ENCODE data around the gene CDK11A.
"Not testable (repeated sequence)": the region's sequence is repeated elsewhere in the genome, so short reads cannot be mapped to it uniquely, and the experiment has no call there.

The CDK11A gene

DNA sequence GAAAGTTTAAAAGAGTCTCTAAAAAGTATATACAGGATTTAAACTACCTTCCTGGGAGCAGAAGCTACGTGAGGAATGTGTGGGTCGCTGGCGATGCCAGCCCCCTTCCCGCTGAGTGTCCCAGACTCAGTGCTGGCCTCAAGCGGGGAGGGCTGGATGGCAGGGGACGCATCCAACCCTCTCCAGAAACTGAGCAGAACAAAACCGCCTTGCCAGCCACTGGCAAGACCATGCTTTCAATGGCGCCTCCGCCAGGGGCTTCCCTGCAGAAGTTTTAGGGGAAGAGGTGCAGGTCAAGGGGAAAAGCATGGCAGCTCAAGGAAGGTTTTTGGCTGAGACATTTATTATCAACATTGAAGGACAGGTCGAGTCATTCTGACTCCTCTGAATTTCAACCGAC, 28.0 kb upstream of the CDK11A start:
- DNase-seq (ENCODE audit: low spot score) = no peak
- Histone ChIP-seq H3K36me3 (ENCODE audit: low read depth) (peaks cover 31% of the 10 kb centered on the region), H3K9me3 (ENCODE audit: severe bottlenecking) (no peaks in the 10 kb centered on the region), H3K27me3 (ENCODE audit: insufficient read depth, poor library complexity, severe bottlenecking) (no peaks in the 10 kb centered on the region), H3K4me3 (ENCODE audit: severe bottlenecking) (no peak overlapping the region), H3K4me1 (ENCODE audit: insufficient read depth, poor library complexity, severe bottlenecking) (no peaks in the 10 kb centered on the region), H3K27ac (ENCODE audit: poor library complexity, severe bottlenecking) (no peak overlapping the region)
- TF ChIP-seq, protein P1, sequence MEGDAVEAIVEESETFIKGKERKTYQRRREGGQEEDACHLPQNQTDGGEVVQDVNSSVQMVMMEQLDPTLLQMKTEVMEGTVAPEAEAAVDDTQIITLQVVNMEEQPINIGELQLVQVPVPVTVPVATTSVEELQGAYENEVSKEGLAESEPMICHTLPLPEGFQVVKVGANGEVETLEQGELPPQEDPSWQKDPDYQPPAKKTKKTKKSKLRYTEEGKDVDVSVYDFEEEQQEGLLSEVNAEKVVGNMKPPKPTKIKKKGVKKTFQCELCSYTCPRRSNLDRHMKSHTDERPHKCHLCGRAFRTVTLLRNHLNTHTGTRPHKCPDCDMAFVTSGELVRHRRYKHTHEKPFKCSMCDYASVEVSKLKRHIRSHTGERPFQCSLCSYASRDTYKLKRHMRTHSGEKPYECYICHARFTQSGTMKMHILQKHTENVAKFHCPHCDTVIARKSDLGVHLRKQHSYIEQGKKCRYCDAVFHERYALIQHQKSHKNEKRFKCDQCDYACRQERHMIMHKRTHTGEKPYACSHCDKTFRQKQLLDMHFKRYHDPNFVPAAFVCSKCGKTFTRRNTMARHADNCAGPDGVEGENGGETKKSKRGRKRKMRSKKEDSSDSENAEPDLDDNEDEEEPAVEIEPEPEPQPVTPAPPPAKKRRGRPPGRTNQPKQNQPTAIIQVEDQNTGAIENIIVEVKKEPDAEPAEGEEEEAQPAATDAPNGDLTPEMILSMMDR (IDR thresholded peaks at IDR 0.05; ENCODE audit: poor library complexity, severe bottlenecking) = no peak
- no peak for ATAC-seq (ENCODE audit: low read depth)

GRCh38 chr1:1749941-1750340, 25.8 kb upstream of the CDK11A start:
- not testable (repeated sequence) for ATAC-seq (ENCODE audit: low read depth); H3K4me3 ChIP-seq (ENCODE audit: severe bottlenecking); H3K4me1 ChIP-seq (ENCODE audit: insufficient read depth, poor library complexity, severe bottlenecking); DNase-seq (ENCODE audit: low spot score); H3K27ac ChIP-seq (ENCODE audit: poor library complexity, severe bottlenecking); H3K27me3 ChIP-seq (ENCODE audit: insufficient read depth, poor library complexity, severe bottlenecking); H3K9me3 ChIP-seq (ENCODE audit: severe bottlenecking)
- H3K36me3 ChIP-seq (ENCODE audit: low read depth) = peaks cover 15% of the 10 kb centered on the region

GRCh38 chr1:1748686-1749321, 24.6 kb upstream of the CDK11A start:
- Histone ChIP-seq H3K4me3 (ENCODE audit: severe bottlenecking) (no peak overlapping the region), H3K36me3 (ENCODE audit: low read depth) (peaks cover 5% of the 10 kb centered on the region; the same call in 1 of the 2 replicates), H3K27ac (ENCODE audit: poor library complexity, severe bottlenecking) (no peak overlapping the region), H3K27me3 (ENCODE audit: insufficient read depth, poor library complexity, severe bottlenecking) (no peaks in the 10 kb centered on the region), H3K4me1 (ENCODE audit: insufficient read depth, poor library complexity, severe bottlenecking) (no peaks in the 10 kb centered on the region), H3K9me3 (ENCODE audit: severe bottlenecking) (no peaks in the 10 kb centered on the region)
- TF ChIP-seq, protein P1 (IDR thresholded peaks at IDR 0.05; ENCODE audit: poor library complexity, severe bottlenecking) = no peak
- ATAC-seq (ENCODE audit: low read depth) = no peak
- no peak for DNase-seq (ENCODE audit: low spot score)

GRCh38 chr1:1746566-1746909, 22.4 kb upstream of the CDK11A start:
- TF ChIP-seq, protein P1 (IDR thresholded peaks at IDR 0.05; ENCODE audit: poor library complexity, severe bottlenecking) = peak; percentile 17
- Histone ChIP-seq H3K27ac (ENCODE audit: poor library complexity, severe bottlenecking) (peak overlapping the region; percentile 75), H3K4me3 (ENCODE audit: severe bottlenecking) (peak overlapping the region; percentile 33)
- not testable (repeated sequence) for H3K4me1 ChIP-seq (ENCODE audit: insufficient read depth, poor library complexity, severe bottlenecking); H3K9me3 ChIP-seq (ENCODE audit: severe bottlenecking); H3K27me3 ChIP-seq (ENCODE audit: insufficient read depth, poor library complexity, severe bottlenecking); DNase-seq (ENCODE audit: low spot score); H3K36me3 ChIP-seq (ENCODE audit: low read depth)
- peak; percentile 81 for ATAC-seq (ENCODE audit: low read depth)

DNA sequence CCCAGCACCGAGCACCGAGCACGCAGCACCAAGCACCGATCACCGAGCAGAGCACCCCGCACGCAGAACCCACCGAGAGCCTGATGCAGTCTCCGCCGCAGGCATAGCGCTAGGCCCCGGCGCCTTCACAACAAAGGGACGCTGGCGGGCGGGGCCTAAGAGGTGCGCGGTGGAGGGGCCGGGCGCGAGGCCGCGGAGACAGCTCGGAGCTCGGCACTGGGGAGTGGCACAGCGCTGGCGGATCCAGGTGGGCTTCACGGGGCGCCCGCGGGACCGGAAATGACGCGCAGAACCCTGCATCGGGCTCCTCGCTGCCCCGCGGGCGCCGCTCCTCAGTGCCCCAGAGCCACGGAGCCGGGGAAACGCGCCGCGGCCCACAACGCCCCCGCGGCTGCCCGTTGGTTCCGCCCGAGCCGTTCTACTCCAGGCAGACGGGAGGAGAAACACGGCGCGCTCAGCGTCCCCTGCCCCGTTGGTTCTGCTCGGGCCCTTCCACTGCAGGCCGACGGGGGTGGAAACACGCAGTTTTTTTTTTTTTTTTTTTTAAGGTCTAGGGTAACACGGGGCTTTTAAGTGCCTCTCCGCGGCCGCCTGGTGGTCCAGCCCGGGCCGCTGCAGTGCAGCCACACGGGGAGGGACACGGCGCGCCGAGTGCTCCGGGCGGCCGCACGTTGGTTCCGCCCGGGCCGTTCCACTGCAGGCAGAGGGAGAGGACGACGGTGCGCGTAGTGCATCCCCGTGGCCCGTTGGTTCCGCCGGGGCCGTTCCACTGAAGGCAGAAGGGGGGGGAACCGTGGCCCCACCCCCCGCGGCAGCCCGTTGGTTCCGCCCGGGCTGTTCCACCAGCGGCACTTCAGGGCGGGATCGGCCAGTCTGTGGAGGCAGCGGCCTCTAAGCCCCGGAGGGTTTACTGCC, 21.8 kb upstream of the CDK11A start:
- ATAC-seq (ENCODE audit: low read depth) = peak; percentile 78
- not testable (repeated sequence) for H3K27me3 ChIP-seq (ENCODE audit: insufficient read depth, poor library complexity, severe bottlenecking); H3K36me3 ChIP-seq (ENCODE audit: low read depth); H3K4me1 ChIP-seq (ENCODE audit: insufficient read depth, poor library complexity, severe bottlenecking); H3K9me3 ChIP-seq (ENCODE audit: severe bottlenecking); DNase-seq (ENCODE audit: low spot score)
- TF ChIP-seq, protein P1 (IDR thresholded peaks at IDR 0.05; ENCODE audit: poor library complexity, severe bottlenecking) = peak; percentile 27
- peak overlapping the region; percentile 75 for H3K27ac ChIP-seq (ENCODE audit: poor library complexity, severe bottlenecking)
- peak overlapping the region; percentile 33 for H3K4me3 ChIP-seq (ENCODE audit: severe bottlenecking)

GRCh38 chr1:1742529-1742928, 18.4 kb upstream of the CDK11A start:
- H3K27ac ChIP-seq (ENCODE audit: poor library complexity, severe bottlenecking) = peak overlapping the region; percentile 66
- ATAC-seq (ENCODE audit: low read depth) = not testable (repeated sequence)

DNA sequence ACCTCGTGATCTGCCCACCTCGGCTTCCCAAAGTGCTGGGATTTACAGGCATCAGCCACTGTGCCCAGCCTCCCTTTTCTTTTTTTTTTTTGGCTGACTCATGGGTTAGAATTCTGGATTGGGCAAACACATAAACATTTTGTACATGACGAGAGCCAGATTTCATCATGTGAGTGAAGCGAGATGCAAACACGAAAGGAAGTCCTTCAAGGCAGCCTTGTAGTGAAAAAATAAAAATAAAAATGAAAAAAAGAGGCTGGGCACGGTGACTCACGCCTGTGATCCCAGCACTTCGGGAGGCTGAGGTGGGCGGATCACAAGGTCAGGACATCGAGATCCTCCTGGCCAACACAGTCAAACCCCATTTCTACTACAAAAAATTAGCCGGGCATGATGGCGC, 16.9 kb upstream of the CDK11A start:
- H3K27me3 ChIP-seq (ENCODE audit: insufficient read depth, poor library complexity, severe bottlenecking); H3K4me1 ChIP-seq (ENCODE audit: insufficient read depth, poor library complexity, severe bottlenecking): not testable (repeated sequence)
- ATAC-seq (ENCODE audit: low read depth) = peak; percentile 47

More at GRCh38 chr1:1742529-1742928, 18.4 kb upstream of the CDK11A start:
- not testable (repeated sequence) for H3K9me3 ChIP-seq (ENCODE audit: severe bottlenecking); DNase-seq (ENCODE audit: low spot score); H3K4me3 ChIP-seq (ENCODE audit: severe bottlenecking); H3K36me3 ChIP-seq (ENCODE audit: low read depth); H3K4me1 ChIP-seq (ENCODE audit: insufficient read depth, poor library complexity, severe bottlenecking); H3K27me3 ChIP-seq (ENCODE audit: insufficient read depth, poor library complexity, severe bottlenecking)

More for the DNA sequence above, 16.9 kb upstream of the CDK11A start:
- not testable (repeated sequence) for DNase-seq (ENCODE audit: low spot score); H3K4me3 ChIP-seq (ENCODE audit: severe bottlenecking); H3K36me3 ChIP-seq (ENCODE audit: low read depth); H3K9me3 ChIP-seq (ENCODE audit: severe bottlenecking)
- H3K27ac ChIP-seq (ENCODE audit: poor library complexity, severe bottlenecking) = peak overlapping the region; percentile 66
